NCI-H460 (cell line): Measurements from ENCODE around the gene CHTF8. TPM values are rescaled to one million over a fixed set of nuclear protein-coding genes. Genes with fewer than 3 reads are reported as not detected.
A peak's percentile ranks its signal among the peaks of the same experiment; 100 is the strongest.
"Not testable (repeated sequence)": the region's sequence is repeated elsewhere in the genome, so short reads cannot be mapped to it uniquely, and the experiment has no call there.

ENCODE experiments used
- DNase-seq: peaks from one replicate; pipeline ENCODE4 v3.0.0-alpha.2; 2016; ENCODE audit warnings: low read depth; ENCODE audit errors: extremely low read depth
- total RNA-seq: library from RNA; depleted of rRNA; stranded (reverse); fragments of >200 nt; shearing (Covaris generic); gene quantifications from 2 replicates; pipeline ENCODE4 v1.2.3, GENCODE V29; 2014

Gene CHTF8
- total RNA-seq, 1 experiment from 2014 or later: 47.6 TPM

GRCh38 chr16:69141014-69141413 is 8.6 kb upstream of the CHTF8 start:
- no peak for DNase-seq

GRCh38 chr16:69139464-69139863 is 7.1 kb upstream of the CHTF8 start:
- DNase-seq: not testable (repeated sequence)

DNA sequence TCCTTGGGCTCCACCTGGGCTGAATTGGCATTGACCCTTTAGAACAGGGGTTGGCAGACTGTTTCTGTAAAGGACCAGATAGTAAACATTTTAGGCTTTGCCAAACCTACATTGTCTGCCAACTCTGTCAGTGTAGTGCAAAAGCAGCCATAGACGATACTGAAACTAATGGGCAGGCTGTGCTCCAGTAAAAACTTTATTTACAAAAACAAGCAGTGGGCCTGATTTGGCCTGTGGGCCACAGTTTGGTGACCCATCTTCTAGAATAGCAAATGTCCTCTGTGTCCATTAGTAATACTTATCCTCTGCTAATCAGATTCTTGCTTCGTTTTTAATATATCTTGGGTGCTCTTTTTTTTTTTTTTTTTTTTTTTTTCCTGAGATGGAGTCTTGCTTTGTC is 6.2 kb upstream of the CHTF8 start:
- DNase-seq: no peak

DNA sequence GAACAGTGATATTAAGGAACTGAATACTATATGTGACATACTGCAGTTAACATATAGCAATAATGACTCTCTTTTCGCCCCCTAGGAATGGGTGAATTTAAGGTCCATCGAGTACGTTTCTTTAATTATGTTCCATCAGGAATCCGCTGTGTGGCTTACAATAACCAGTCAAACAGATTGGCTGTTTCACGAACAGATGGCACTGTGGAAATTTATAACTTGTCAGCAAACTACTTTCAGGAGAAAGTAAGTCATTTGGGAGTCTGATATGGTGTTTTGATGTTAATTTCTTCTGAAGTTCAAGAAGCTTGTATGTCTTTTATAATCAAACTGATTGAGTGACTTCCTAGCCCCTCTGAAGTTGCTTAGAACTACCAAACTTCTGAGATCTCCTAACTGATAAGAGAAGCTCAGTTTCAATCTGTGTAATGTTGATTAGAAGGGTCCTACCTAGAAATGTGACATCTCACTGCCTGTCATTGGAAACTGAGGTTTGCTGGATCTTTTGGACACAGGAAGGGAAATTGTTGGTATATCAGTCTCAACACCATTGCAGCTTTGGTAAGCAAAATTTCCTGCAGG is 1.1 kb upstream of the CHTF8 start:
- DNase-seq: no peak

- peak; percentile 47 for DNase-seq
These were observed 457 bp downstream of the CHTF8 start for GRCh38 chr16:69131839-69132423.

GRCh38 chr16:69131167-69131838 is 1.1 kb downstream of the CHTF8 start:
- no peak for DNase-seq

DNA sequence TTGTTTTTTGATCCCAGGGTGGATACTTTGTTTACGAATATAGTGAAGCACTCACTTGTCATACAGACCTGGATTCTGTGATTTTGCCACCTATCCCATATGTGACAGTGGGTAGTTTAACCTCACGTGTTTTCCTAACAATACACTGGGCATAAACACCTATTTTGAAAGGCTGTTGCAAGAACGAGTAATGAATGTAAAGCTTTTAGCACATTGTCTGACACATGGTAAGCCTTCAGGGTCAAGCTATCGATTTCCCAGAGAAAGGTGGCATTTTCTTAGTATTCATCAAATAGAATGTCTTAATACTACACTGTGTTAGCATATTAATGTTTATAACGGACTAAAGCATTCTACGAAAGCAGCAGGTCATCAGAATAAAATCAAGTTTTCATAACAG is 1.9 kb downstream of the CHTF8 start:
- DNase-seq: no peak

DNA sequence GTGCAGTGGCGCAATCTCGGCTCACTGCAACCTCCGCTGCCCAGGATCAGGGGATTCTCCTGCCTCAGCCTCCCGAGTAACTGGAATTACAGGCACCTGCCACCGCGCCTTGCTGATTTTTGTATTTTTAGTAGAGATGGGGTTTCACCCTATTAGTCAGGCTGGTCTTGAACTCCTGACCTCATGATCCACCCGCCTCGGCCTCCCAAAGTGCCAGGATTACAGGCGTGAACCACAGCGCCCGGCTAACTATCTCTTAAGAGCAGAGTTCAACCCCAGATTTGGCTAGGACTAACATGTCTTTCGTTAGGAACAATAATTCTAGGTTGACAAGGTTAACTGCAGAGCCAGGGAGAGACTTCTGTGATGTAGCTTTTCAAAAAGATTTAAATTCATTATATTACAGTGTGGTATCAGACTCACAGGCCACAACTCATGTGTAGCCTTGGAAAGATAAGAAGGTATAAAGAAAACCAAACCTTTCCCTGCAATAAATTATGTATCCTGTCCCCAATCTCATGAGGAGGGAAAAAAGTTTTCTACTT is 4.3 kb downstream of the CHTF8 start:
- no peak for DNase-seq

DNA sequence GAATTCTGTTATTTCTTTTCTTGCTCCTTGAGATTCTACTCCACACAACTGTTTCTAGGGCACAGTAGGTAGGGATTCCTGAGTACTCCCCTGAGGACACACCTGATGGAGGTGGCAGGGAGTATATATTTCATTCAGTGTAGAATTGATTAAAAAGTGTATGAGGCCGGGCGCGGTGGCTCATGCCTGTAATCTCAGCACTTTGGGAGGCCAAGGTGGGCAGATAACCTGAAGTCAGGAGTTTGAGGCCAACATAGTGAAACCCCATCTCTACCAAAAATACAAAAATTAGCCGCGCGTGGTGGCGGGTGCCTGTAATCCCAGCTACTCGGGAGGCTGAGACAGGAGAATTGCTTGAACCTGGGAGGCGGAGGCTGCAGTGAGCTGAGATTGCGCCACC is 5.6 kb downstream of the CHTF8 start:
- not testable (repeated sequence) for DNase-seq

- DNase-seq: no peak
These were observed 6.2 kb downstream of the CHTF8 start for GRCh38 chr16:69126221-69126620.

DNA sequence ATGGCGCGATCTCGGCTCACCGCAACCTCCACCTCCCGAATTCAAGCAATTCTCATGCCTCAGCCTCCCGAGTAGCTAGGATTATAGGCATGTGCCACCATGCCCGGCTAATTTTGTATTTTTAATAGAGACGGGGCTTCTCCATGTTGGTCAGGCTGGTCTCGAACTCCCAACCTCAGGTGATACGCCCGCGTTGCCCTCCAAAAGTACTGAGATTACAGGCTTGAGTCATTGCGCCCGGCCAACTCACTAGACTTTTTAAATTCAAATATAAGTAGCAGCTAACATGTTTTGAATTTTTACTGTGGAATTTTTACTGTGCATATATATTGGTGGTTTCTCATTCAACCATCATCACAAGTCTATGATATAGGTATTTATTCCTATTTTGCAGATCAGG is 7.4 kb downstream of the CHTF8 start:
- DNase-seq: not testable (repeated sequence)

DNA sequence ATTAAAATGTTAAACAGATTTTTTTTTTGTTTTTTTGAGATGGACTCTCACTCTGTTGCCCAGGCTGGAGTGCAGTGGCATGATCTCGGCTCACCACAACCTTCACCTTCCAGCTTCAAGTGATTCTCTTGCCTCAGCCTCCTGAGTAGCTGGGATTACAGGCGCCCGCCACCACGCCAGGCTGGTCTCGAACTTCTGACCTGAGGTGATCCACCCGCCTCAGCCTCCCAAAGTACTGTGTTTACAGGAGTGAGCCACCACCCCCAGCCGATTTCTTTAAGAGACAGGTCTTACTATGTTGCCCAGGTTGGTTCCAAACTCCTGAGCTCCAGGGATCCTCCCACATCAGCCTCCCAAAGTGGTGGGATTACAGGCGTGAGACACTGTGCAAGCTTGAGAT is 8.0 kb downstream of the CHTF8 start:
- not testable (repeated sequence) for DNase-seq

DNA sequence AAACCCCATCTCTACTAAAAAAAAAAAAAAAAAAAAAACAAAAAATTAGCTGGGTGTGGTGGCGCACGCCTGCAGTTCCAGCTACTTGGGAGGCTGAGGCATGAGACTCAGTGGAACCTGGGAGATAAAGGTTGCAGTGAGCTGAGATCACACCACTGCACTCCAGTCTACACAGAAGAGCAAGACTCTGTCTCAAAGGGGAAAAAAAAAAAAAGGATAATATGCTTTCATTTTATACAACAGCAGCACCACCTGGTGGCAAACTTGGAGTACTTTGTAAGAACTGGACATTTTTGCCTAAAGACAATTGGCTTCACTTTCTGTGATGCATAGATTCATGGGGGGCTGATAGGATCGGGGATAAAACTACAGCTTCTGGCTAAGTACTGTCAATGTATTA is 8.5 kb downstream of the CHTF8 start:
- DNase-seq: peak; percentile 60

DNA sequence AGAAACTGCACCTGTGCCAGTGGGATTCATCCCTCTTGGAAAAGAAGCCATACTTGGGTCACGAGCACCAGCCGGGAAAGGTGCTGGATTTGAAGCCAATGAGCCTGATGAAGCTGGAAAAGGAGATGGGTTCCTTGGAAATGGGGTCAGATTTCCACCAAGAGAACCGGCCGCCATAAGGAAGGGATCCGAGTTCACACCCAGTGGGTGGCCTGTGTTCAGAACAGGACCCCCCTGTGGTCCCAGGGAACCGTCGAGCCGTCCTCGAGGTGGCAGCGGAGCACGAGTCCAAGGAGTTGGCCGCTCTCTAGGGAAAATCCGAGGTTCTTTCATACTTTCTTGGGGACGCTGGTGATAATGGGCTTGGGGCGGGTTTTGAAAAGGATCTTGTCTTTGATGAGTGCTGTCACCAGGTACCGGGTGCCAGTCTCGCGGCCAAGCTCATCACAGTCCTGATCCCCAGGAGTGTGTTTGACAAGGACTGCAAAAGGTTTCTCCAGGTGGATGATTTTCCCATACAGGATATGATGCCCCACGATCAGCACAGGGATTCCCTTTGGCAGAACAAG is 12.2 kb downstream of the CHTF8 start:
- no peak for DNase-seq

GRCh38 chr16:69119536-69119935 is 12.9 kb downstream of the CHTF8 start:
- DNase-seq: no peak

DNA sequence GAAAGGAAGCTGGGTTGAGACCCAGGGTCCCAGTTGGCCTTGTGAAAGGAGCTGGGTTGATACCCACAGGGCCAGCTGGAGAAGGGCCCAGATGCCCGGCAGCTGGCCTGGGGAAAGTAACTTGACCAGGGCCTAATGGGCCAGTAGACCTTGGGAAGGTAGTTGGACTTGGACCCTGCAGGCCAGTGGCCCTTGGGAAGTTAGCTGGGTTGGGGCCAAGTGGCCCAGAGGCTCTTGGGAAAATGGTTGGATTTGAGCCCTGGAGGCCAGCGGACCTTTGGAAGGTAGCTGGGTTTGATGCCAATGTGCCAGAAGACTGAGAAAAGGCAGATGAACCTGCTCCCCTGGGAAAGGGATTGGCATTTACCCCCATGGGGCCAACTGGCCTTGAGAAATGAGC is 13.4 kb downstream of the CHTF8 start:
- no peak for DNase-seq

DNA sequence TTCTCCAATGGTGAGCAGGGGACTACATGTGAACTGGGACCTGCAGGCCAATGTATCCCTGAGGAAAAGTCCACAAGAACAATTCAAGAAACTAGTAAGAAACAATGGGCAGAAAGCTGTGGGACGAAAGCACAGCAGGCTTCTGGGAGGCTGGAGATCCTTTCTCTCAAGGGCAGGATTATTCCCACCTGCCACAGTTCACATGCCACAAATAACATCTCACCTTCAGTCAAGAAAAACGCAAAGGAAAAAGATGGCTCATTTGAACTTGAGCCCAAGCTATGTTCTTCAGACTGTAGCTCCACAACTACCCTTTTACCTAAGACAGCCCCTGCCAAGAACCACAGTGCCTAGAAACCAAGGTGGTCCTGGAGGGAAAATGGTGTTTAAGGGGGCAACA is 13.9 kb downstream of the CHTF8 start:
- no peak for DNase-seq

DNA sequence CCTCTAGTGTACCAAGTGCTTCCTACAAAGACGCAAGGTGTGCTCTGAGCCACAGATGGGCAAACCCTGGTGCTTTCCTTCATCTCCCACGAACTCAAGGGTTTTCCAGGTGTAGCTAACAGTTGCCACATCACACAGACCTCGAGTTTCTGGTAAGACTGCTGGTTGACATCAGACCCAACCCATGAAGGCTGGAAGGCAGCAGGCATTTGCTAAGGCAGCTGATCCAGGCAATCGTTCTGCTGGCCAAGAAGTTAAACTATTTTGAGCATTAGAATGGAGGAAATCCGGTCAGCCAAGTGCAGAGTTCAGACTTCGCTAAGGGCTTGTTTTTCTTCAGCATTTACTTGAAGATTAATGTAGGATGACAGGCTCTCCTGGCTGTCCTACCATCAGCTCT is 15.5 kb downstream of the CHTF8 start:
- DNase-seq: no peak

DNA sequence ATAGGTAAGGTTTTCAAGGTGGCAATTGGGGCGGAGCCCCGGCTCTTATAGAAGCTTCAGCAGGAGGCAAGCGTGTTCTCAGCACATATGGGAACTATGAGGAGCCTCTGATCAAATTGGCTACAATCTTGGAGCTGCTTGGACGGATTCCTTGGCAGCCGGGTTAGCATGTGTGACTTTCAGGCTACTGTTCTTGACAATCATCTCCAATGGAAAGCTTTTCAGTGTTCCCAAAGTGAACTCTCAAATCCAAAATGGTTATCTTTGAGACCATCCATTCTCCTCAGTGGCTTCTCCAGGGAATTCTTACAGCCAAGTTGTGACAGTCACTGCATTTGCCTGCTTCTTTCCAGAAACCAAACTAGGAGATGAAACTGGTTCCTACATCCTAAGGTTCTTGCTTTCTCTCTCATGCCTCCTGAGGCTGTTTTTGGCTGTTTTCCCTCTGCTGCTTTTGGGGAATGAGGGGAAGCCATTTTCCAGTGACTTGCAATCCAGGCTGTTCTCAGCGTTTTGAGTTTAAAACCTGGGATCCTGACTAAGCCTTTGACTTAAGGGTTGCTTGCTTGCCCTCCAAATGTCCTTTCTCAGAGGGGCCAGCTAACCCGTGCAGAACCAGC is 16.0 kb downstream of the CHTF8 start:
- no peak for DNase-seq

DNA sequence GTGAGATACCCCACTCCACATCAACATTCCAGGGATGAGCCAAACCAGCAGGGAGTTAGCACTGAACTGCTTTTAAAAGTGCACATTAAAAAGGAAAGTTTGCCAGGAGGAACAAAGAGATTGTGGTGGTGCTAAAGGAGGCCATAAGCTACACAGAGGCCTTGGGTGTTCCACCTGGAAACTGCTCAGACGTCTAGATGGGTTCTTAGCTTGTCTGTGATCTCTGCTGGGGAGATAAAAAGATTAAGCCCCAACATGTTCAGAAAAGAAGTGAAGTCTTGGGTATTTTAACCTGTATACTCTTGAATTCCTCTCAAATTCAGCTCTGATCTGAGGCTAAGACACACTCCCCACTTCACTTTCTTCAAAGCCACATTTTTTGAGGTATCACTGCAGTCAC is 16.6 kb downstream of the CHTF8 start:
- DNase-seq: no peak

DNA sequence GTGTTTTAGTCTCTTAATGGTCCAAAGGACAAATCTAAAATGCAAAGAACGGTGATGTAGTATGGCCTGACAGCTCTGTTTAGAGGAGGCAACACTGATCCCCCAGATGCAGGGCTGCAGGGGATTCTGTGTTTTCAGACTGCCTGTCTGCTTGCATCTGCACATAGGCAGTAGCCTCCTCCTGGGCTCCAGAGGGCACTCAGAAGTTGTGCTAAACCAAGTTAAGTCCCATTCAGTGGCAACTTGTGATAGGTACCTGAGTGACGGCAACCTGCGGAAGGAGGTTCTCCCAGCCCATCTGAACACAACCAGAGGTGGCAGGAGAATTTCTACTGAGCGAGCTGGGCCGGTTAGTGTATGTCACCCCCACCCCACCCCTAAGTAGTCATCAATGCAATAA is 17.0 kb downstream of the CHTF8 start:
- no peak for DNase-seq
